UCSD-AML1 (cell line): ENCODE measurements around the gene BMP7.
"Not testable (repeated sequence)": the region's sequence is repeated elsewhere in the genome, so short reads cannot be mapped to it uniquely, and the experiment has no call there.

Experiments used
- DNase-seq: peaks from one replicate; lab custom pipeline; 2025; ENCODE audit not compliant: unreplicated experiment; lab: John Stamatoyannopoulos, UW

The BMP7 gene

DNA sequence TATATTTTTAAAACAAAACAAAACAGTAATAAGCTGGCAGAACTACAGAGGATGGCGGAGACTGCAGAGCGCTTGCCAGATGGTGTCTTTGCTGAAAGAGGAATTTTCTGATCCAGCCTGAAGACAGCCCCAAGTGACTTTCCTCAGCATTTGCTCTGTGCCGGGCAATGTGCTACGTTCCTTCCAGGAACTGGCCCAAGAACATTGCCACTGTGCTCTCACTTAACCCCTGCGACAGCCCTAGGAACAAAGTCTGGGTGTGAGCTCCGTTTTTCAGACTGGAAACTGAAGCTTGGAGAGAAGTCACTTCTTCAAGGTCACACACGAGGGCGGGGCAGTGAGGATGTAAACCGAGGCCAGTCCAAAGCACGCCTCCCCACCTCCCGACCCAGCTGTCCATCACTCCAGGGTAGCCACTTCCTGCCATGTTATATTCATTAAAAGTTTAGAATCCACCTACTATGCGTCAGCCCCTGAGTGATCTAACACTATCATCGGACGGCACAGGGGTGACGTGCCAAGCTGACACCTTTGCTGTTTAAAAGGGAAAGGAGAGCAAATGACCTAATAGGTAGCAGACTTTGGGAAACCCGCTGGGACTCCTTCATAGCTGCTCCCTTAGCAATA is 22.3 kb upstream of the BMP7 start:
- DNase-seq: no peak

DNA sequence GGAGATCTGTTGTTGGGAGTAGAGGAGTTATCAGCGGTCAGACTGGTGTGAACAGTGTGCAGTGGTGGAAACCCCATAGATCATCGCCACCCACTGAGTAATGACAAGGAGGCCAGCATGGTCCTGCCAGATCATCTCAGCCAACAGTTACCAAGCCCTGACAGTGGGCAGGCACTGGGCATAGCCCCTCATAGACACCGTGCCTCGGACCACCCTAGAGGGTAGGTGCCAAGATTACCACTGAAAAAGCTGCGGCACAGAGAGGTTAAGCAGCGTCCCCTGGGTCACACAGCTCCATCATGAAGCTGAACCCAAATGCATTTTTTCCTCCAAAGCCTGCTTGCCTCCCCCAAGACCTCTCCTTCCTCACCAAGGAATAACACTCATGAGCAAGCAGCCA is 21.5 kb upstream of the BMP7 start:
- DNase-seq: no peak

DNA sequence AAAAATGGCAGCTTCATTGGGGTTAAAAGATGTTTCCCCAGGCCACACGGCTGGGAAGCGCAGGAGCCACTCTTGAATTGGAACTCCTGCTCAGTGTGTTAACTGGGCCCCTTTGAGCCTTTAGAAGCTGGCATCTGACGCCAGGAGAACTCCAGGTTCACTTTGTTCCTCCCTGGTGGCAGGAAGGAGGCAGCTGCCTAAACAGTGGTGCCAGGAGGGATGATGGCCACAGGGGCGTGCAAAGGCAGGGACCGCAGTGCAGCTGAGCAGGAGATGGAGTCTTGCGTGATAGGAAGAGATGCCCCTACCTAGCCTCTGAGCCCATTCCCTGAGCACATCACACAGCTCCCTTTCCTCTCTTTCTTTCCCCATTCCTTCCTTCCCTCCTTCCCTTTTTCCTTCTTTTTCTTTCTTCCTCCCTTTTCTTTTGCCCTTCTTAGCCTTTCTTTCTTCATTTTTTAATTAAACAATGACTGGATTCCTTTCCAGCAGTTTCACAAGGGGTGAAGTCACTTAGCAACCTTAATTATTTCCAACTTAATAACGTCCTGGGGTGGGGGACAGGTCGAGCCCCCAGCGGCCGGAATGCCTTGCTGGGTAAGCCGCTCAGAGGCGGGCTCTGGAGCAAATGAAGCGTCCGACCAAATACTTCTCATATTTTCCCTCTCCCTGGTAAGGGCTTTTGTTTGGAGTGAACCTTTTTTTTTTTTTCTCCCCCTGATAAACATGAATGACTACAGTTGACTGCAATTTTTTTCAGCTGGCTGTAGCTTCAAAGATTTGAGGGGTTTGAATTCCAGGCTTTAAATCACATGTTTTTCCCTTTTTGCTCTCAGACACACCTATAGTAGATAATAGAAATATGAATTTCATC is 20.8 kb upstream of the BMP7 start:
- no peak for DNase-seq

DNA sequence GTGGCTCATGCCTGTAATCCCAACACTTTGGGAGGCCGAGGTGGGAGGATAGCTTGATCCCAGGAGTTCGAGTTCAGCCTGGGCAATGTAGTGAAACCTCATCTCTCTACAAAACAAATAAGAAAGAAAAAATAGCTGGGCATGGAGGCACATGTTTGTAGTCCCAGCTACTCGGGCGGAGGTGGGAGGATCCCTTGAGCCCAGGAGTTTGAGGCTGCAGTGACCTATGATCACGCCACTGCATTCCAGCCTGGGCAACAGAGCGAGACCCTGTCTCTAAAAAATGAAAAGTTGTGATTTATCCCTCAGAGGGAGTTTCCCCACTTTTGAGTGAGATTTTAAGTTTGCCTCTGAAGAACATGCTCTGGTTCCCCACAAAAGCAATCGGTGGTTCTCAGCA is 17.4 kb upstream of the BMP7 start:
- DNase-seq: no peak

DNA sequence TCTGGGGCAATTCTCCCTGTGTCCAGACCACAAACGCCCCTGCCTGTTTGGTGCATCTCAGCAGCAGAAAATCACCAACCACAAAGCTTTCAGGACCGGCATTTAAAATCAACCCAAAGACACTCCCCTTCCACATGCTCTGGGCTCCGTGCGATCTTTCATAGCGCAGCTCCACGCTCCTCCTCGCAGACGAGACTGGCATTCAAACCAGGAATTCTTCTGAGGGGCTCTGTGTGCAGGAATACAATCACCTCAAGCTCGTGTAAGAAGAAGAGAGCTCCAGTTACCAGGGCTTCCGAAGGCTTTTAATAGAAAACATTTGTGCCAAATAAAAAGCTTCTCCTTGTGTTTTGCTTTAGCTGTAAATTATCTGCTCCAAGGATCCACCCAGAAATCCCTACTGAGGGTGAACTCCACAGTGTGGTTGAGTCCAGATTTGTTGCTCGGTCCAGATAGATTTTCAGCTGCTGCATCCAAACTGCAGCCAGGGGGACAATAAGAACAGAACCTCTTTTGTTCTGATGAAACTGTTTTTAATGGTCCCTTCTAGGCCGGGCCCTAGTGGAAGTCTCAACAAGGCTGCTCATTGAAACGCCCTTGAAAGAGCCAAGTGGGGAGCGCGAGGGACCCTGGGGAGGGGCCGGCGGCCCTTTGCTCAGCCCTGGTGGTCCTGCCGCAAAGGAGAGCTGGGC is 16.4 kb upstream of the BMP7 start:
- no peak for DNase-seq

DNA sequence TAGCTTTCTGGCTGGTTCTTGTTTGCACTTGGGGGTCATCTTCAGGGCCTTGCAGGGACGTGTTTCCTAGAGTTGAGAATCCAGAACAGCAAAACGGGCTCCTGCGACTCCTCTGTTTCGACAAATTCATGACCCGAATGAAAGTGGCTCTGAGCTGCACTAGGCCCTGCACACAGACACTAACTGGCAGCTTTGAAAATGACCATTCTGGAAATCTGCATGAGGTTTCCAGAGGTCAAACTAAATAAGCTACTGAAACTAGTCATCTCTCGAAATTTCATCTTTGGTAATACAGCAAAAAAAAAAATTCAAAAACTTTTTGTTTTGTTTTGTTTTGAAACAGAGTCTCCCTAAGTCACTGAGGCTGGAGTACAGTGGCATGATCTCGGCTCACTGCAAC is 15.5 kb upstream of the BMP7 start:
- DNase-seq: no peak

DNA sequence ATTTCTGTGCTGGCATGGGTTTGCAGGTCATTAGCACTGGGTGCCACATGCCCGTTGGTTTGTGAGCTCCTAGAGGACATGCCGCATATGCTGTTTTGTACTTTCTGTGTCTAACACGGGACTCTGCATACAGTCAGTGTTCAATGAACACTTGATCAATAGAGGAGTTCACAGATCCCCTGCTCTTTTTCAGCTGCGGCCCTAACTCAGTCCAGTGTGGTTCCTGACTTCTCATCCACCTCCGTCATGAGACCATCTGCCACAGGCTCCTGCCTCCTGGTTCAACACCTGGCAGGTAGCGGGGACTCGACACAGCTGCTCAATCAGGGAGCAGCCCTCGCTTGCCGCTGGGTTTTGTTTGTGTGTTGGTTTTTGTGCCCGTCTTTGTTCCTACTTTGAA is 13.8 kb upstream of the BMP7 start:
- no peak for DNase-seq

DNA sequence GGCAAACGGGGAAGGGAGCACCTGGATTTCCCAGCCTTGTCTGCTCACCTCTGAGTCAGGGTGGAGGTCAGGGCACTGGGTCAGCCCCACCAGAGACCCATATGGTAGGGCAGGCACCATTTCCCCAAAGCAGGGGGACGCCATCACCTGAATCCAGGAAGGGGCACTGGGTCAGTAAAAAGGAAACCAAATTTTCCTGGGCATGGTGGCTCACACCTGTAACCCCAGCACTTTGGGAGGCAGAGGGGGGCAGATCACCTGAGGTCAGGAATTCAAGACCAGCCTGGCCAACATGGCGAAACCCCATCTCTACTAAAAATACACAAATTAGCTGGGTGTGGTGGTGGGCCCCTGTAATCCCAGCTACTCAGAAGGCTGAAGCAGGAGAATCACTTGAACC is 13.1 kb upstream of the BMP7 start:
- not testable (repeated sequence) for DNase-seq

DNA sequence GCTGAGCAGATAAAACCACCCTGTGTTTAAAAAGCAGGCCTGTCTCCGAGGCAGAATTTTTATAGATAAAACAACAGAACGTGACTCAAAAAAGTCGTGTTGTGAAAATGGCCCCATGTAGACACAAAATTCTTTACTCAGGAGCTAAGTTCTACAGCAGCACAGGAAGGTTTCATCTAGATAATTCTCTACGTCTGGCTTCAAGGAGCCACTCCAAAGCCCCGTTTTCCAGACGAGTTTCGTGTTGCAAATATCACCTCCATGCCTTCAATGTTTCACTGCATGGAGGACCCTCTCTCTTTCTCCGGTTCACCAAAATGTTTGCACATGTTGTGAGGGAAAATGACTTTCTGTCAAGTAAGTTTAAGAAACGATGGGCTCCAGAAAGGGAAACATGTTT is 12.0 kb upstream of the BMP7 start:
- no peak for DNase-seq

DNA sequence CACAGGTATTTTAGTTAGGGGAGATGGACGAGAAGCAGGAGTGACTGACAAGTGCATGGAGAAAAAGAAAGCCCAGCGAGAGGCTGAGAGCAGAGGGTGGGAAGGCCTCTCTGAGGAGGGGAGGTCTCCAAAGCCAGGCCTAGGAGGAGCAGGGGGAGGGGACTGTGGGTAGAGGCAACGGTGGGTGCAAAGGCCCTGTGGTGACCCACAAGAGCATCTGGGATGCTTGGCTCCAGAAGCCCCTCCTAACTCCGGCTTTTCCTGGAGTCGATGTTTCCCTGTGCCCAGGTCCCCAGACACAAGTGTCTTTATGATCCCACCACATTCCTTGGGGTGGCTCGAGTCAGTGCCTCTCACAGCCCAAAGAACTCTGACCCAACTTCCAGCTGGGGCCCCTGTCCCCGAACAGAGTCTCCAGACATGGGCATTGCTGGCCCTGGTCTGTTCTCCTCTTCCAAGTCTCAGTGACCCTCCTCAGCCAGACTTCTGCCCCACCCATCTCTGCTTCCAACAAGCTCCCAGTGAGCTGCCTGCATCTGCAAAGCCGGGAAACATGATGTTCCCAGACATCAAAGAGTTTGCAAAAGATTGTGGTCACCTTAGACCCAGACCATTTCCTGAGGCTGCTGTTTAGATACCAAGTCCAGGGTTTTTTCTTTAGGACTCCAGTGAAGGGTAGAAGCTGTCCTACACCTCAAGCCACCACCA is 11.1 kb upstream of the BMP7 start:
- no peak for DNase-seq

DNA sequence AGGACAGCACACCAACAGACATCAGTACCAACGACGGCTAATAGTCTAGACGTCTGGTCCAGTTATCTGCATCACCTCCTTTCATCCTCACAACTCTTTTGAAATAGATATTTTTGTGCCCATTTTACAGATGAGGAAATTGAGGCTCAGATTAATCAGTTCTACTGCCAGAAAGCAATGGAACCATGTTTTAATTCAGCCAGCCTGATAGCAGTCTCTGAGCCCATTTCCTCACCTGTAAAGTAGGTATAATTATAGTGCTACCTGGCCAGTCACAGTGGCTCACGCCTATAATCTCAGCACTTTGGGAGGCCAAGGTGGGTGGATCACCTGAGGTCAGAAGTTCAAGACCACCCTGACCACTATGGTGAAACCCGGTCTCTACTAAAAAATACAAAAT is 9.8 kb upstream of the BMP7 start:
- no peak for DNase-seq

DNA sequence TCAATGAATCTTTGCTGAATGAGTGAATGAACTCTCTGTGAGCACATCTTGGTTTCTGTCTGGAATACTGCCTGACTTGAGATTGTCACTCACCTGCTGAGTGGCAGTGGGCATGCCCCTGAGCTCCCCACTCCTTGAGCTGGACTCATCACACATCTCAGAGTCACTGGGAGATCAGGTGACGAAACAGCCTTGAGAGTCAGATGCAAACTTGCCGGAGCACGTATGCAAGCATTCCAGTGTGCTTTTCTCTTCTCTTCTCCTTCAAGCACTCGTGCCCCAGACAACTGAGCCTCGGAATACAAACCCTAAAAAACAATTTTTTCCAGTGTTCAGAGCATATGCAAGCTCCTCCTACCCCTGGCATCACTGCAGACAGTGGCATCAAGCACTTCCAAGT is 9.4 kb upstream of the BMP7 start:
- no peak for DNase-seq

DNA sequence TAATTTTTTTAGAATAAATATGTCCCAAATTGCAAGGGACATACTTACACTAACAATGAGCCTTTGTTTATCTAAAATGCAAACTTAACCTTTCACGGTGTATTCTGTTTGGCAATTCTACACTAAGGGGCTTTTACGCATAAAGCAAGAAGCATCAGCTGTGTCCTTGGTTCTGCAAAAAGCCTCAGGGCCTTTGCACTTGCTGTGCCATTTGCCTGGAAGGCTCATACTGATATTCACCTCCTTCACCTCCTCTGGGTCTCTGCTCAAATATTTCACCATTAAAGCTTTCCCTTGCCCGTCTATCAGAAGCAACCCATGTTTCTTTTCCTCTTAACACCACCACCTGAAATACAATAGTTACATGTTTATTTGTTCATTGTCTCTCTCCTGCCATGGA is 8.9 kb upstream of the BMP7 start:
- DNase-seq: no peak

DNA sequence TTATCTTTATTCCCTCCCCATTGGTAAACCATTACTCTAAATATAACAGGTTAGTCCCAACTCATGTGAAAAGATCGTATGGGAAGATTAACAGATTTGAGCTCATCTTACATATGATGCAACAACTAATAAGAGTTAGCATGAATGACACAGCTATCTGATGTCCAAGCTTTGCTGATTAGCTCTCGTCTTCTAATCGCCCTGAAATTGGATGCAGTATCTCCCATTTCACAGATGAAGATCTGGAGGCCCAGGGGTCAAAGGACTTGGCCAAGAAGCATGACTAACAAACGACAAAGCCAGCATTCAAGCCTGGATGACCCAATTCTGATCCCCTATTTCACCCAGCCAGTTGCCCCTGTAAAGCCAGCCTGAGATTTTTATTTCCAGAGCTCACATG is 8.4 kb upstream of the BMP7 start:
- DNase-seq: no peak

DNA sequence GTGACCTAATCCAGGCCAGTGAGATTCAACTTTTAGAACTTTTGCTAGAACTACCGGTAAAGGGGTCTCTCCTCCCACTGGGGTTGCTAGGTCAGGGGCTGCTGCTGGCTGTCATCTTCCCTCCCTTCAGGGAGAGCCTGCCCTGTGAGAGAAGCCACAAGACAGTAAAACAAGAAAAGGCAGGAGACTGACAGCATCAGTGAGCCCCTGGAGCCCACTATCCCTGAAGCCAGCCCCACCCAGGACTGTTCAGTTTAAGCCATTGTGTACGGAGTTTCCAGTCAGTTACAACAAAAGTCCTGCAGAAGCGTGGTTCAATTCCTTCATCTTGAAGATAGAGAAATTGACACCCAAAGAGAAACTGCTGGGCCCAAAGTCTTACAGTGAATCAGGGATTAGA is 7.9 kb upstream of the BMP7 start:
- DNase-seq: no peak

DNA sequence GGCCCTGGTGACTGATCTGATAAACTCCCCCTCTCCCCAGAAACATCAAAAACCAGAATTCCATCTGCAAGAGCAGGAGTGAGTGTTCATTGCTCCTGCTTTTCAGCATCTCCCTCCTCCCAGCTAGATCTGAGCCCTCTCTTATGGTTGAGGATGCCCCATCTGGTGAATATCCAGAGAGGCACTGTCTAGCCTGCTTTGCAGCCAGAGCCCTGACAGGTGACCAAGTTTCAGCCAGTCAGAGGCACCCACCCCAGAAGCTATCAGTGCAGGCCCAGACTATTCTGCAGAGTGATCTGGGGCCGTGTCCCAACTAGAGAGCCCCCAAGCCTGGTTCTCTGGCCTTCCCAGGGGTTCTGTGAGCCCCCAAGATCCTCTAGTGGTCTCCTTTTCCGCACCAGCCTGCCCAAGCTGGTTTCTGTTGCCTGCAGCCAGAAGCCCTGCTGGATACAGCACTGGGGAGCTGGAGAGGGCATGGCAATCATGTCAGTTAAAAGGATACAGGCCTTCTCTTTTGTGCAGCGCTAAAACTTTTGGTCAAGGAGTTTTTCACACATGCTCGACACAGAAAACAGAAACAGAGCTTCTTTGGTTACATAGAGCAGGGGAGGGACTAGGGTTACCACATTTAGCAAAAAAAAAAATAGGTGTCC is 6.6 kb upstream of the BMP7 start:
- DNase-seq: no peak

DNA sequence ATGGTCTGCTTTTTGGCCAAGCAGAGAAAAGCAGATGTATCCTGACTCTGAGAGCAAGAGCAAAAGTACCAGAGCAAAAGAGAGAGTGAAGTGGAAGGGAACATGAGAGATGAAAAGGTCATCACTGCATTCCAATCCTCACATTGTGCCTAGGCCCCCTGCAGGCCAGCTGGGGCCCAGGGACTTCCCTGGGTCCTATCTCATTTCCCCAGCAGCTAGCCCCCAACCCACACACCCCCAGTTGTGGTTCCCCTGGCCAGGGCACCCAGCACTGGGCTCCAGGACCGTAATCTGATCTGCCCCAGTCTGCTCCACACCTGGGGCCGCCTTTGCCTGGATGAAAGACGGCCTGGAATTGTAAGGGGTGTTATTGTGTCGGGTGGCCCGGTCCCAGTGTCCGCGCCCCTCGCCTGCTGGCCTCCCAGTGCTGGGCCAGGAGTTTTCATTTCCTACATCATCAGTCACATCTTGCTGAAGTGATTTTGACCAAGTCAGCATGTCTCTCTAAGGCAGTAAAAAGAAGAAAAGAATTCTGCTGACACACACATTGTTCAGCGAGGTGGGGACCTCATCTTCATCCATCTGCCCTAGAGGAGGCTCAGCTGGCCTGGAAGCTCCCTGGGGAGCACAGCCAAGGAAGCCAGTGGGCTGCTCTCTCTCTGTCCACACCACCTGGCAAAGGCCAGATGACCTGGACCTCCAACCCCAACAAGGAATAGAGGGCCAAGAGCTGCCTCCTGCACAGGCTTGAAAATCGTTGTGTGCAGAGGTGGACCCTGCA is 4.0 kb upstream of the BMP7 start:
- DNase-seq: no peak

DNA sequence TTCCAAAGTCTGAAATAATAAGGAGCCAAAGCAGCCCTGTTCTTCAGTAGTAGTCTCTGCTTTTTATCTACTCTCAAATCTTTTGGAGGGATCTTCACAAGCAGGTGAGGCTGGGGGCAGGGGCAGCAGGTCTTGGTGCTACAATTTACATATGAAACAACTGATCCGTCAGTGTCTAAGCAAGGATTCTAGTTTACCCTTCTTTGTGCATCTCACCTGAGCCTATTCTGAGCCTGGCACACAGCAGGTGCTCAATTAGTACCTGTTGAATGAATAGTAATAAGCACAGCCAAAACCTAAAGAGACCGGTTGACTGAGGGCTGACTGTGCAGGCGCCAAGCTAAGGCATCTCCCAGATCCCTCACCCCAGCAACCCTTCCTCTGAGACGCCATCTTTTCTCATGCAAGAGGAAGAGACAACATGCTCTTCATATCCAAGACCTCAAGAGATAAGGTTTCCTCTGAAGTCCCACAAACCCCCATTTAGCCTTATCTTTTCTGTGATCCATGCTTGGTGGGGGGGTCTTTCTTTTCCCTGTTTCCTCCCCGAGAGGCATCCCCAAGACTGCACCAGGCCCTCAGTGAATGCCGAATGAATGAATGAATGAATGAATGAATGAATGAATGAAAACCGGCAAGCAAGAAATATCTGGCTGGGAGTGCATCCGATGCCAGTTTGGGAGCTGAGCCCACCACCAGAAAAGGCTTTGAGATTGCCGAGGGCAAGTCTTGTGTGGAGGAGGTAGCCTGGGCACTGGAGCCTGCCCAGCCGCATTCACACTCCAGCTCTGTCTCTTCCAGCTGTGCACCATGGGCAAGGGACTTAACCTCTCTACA is 2.9 kb upstream of the BMP7 start:
- no peak for DNase-seq

DNA sequence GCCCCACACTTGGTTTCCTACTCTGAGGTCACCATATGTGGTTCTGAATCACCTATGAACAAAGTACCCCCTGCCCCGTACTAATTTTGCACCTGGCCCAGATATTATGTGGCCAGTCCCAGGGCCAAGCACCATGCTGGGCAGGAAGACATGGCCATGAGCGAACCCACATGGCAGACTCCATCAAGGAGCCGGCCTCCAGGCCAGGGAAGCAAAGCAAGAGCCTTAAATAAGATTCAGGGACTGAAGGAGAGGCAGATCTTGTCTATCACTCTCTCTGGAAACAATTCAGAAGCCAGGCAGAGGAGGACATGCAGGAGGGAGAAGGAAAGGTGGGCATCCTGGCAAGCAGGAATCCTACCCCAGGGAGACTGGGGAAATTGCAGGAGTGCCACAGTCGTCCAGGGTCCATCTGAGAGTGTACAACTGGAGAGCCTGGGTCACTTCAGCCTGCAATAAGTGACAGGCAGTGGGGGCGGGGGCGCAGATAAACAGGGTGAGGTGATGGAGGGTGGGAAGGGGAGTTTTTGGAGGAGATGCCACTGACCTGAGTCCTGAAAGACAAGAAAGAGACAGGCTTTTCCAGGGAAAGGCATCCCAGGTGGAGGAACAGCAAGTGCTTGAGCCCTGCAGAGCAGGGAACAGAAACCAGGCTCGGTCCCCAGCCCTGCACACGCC is 2.1 kb upstream of the BMP7 start:
- DNase-seq: no peak
